ENCODE results near the gene SIGLECL1. TPM values are rescaled to one million over a fixed set of nuclear protein-coding genes. Genes with fewer than 3 reads are reported as not detected.

Gene SIGLECL1
- total and polyA plus RNA-seq, 2 experiments from 2014 or later, result not detected

DNA sequence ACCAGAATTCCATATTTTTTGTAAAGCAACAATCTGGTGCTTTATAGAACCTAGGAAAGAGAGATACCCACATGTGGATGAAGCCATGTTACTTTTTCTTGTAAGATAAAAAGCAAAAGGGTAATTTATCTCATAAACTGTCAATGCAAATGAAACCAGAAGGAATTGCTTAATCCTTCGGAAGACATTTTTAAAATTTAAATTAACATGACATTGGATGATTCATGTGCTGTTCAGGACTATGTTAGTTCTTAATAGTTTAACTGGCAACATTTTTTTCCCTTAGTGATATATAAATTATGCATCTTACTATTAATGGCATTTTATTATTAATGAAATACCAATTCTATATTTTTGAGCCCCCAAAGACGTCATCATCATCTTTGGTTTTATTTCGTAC lies 34.8 kb downstream of the SIGLECL1 start:
- Mint-ChIP-seq H3K4me3 (no peak overlapping the region), H3K9me3 (peaks cover 15% of the 10 kb centered on the region), H3K4me1 (no peaks in the 10 kb centered on the region), H3K27ac (no peak overlapping the region), H3K36me3 (ENCODE audit: low read depth) (0 out of 3 replicates have a peak, but pooled peaks cover 4% of the 10 kb centered on the region), H3K27me3 (ENCODE audit: insufficient read depth, low read depth, poor library complexity) (peaks cover 12% of the 10 kb centered on the region)
- Histone ChIP-seq H3K27ac (ENCODE audit: low read depth) (no peak overlapping the region), H4K20me1 (replicated peaks; ENCODE audit: insufficient read depth) (no peaks in the 10 kb centered on the region), H3K4me1 (ENCODE audit: insufficient read depth) (no peaks in the 10 kb centered on the region), H3K4me2 (no peak overlapping the region), H3F3A (replicated peaks; ENCODE audit: low read depth) (no peaks in the 10 kb centered on the region), H2AFZ (no peak overlapping the region), H3K9me2 (ENCODE audit: insufficient read depth) (peaks cover 14% of the 10 kb centered on the region; the same call in 1 of the 2 replicates), H3K27me3 (ENCODE audit: insufficient read depth) (no peaks in the 10 kb centered on the region), H3K79me2 (replicated peaks; ENCODE audit: insufficient read depth) (no peaks in the 10 kb centered on the region), H3K36me3 (ENCODE audit: insufficient read depth) (no peaks in the 10 kb centered on the region), H3K4me3 (no peak overlapping the region)
- DNase-seq (ENCODE audit: low spot score) (no peak), ATAC-seq (no peak)
- TF ChIP-seq ZNF114 (CRISPR knock-in tag; IDR thresholded peaks at IDR 0.05), result no peak
- no peak for TF ChIP-seq JUNB (IDR thresholded peaks at IDR 0.05; ENCODE audit: unreplicated experiment)
- TF ChIP-seq, protein P1, sequence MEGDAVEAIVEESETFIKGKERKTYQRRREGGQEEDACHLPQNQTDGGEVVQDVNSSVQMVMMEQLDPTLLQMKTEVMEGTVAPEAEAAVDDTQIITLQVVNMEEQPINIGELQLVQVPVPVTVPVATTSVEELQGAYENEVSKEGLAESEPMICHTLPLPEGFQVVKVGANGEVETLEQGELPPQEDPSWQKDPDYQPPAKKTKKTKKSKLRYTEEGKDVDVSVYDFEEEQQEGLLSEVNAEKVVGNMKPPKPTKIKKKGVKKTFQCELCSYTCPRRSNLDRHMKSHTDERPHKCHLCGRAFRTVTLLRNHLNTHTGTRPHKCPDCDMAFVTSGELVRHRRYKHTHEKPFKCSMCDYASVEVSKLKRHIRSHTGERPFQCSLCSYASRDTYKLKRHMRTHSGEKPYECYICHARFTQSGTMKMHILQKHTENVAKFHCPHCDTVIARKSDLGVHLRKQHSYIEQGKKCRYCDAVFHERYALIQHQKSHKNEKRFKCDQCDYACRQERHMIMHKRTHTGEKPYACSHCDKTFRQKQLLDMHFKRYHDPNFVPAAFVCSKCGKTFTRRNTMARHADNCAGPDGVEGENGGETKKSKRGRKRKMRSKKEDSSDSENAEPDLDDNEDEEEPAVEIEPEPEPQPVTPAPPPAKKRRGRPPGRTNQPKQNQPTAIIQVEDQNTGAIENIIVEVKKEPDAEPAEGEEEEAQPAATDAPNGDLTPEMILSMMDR (conservative IDR thresholded peaks at IDR 0.05; ENCODE audit: low read depth in 2 of 2), result no peak
- no peak for TF ChIP-seq POLR2AphosphoS5 (IDR thresholded peaks at IDR 0.05; ENCODE audit: low read depth)
- no peak for TF ChIP-seq NANOG (IDR thresholded peaks at IDR 0.05; ENCODE audit: borderline replicate concordance)
- TF ChIP-seq, protein P2, sequence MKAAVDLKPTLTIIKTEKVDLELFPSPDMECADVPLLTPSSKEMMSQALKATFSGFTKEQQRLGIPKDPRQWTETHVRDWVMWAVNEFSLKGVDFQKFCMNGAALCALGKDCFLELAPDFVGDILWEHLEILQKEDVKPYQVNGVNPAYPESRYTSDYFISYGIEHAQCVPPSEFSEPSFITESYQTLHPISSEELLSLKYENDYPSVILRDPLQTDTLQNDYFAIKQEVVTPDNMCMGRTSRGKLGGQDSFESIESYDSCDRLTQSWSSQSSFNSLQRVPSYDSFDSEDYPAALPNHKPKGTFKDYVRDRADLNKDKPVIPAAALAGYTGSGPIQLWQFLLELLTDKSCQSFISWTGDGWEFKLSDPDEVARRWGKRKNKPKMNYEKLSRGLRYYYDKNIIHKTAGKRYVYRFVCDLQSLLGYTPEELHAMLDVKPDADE (IDR thresholded peaks at IDR 0.05), result no peak
- TF ChIP-seq, protein P3, sequence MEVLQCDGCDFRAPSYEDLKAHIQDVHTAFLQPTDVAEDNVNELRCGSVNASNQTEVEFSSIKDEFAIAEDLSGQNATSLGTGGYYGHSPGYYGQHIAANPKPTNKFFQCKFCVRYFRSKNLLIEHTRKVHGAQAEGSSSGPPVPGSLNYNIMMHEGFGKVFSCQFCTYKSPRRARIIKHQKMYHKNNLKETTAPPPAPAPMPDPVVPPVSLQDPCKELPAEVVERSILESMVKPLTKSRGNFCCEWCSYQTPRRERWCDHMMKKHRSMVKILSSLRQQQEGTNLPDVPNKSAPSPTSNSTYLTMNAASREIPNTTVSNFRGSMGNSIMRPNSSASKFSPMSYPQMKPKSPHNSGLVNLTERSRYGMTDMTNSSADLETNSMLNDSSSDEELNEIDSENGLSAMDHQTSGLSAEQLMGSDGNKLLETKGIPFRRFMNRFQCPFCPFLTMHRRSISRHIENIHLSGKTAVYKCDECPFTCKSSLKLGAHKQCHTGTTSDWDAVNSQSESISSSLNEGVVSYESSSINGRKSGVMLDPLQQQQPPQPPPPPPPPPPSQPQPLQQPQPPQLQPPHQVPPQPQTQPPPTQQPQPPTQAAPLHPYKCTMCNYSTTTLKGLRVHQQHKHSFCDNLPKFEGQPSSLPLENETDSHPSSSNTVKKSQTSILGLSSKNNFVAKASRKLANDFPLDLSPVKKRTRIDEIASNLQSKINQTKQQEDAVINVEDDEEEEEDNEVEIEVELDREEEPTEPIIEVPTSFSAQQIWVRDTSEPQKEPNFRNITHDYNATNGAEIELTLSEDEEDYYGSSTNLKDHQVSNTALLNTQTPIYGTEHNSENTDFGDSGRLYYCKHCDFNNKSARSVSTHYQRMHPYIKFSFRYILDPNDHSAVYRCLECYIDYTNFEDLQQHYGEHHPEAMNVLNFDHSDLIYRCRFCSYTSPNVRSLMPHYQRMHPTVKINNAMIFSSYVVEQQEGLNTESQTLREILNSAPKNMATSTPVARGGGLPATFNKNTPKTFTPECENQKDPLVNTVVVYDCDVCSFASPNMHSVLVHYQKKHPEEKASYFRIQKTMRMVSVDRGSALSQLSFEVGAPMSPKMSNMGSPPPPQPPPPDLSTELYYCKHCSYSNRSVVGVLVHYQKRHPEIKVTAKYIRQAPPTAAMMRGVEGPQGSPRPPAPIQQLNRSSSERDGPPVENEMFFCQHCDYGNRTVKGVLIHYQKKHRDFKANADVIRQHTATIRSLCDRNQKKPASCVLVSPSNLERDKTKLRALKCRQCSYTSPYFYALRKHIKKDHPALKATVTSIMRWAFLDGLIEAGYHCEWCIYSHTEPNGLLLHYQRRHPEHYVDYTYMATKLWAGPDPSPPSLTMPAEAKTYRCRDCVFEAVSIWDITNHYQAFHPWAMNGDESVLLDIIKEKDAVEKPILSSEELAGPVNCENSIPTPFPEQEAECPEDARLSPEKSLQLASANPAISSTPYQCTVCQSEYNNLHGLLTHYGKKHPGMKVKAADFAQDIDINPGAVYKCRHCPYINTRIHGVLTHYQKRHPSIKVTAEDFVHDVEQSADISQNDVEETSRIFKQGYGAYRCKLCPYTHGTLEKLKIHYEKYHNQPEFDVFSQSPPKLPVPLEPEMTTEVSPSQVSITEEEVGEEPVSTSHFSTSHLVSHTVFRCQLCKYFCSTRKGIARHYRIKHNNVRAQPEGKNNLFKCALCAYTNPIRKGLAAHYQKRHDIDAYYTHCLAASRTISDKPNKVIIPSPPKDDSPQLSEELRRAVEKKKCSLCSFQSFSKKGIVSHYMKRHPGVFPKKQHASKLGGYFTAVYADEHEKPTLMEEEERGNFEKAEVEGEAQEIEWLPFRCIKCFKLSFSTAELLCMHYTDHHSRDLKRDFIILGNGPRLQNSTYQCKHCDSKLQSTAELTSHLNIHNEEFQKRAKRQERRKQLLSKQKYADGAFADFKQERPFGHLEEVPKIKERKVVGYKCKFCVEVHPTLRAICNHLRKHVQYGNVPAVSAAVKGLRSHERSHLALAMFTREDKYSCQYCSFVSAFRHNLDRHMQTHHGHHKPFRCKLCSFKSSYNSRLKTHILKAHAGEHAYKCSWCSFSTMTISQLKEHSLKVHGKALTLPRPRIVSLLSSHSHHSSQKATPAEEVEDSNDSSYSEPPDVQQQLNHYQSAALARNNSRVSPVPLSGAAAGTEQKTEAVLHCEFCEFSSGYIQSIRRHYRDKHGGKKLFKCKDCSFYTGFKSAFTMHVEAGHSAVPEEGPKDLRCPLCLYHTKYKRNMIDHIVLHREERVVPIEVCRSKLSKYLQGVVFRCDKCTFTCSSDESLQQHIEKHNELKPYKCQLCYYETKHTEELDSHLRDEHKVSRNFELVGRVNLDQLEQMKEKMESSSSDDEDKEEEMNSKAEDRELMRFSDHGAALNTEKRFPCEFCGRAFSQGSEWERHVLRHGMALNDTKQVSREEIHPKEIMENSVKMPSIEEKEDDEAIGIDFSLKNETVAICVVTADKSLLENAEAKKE (CRISPR knock-in tag; IDR thresholded peaks at IDR 0.05), result no peak
- no peak for TF ChIP-seq EZH2 (IDR thresholded peaks at IDR 0.05; ENCODE audit: low read depth, unreplicated experiment)
- TF ChIP-seq STAT1 (IDR thresholded peaks at IDR 0.05; ENCODE audit: unreplicated experiment), result no peak
- TF ChIP-seq, protein P4, sequence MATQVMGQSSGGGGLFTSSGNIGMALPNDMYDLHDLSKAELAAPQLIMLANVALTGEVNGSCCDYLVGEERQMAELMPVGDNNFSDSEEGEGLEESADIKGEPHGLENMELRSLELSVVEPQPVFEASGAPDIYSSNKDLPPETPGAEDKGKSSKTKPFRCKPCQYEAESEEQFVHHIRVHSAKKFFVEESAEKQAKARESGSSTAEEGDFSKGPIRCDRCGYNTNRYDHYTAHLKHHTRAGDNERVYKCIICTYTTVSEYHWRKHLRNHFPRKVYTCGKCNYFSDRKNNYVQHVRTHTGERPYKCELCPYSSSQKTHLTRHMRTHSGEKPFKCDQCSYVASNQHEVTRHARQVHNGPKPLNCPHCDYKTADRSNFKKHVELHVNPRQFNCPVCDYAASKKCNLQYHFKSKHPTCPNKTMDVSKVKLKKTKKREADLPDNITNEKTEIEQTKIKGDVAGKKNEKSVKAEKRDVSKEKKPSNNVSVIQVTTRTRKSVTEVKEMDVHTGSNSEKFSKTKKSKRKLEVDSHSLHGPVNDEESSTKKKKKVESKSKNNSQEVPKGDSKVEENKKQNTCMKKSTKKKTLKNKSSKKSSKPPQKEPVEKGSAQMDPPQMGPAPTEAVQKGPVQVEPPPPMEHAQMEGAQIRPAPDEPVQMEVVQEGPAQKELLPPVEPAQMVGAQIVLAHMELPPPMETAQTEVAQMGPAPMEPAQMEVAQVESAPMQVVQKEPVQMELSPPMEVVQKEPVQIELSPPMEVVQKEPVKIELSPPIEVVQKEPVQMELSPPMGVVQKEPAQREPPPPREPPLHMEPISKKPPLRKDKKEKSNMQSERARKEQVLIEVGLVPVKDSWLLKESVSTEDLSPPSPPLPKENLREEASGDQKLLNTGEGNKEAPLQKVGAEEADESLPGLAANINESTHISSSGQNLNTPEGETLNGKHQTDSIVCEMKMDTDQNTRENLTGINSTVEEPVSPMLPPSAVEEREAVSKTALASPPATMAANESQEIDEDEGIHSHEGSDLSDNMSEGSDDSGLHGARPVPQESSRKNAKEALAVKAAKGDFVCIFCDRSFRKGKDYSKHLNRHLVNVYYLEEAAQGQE (IDR thresholded peaks at IDR 0.05; ENCODE audit: unreplicated experiment), result no peak

Data from GM23338 (cell line).